Trophoblast cell (in vitro differentiated cells and primary cell): ENCODE data around the gene LIPI.
"Not testable (repeated sequence)": the region's sequence is repeated elsewhere in the genome, so short reads cannot be mapped to it uniquely, and the experiment has no call there.

ENCODE experiments used
- DNase-seq, 2 donors: peaks; one replicate each; pipeline ENCODE4 v3.0.0-alpha.2; 2016
- H2AFZ ChIP-seq: 2 replicates; pipeline ENCODE4 v1.6.1; 2013; ENCODE audit warnings: low read length, moderate library complexity, mild to moderate bottlenecking; ENCODE audit not compliant: insufficient read depth, poor library complexity
- H2AK5ac ChIP-seq: 2 replicates; pipeline ENCODE4 v1.6.1; 2013; ENCODE audit warnings: mild to moderate bottlenecking, low read length
- H2BK120ac ChIP-seq: 2 replicates; pipeline ENCODE4 v1.6.1; 2013; ENCODE audit warnings: low read length, mild to moderate bottlenecking, moderate library complexity; ENCODE audit not compliant: insufficient read depth, poor library complexity
- H2BK12ac ChIP-seq: 2 replicates; pipeline ENCODE4 v1.6.1; 2013; ENCODE audit warnings: mild to moderate bottlenecking, low read length, moderate library complexity
- H2BK5ac ChIP-seq: 2 replicates; pipeline ENCODE4 v1.6.1; 2013; ENCODE audit warnings: low read length, low read depth, moderate library complexity, mild to moderate bottlenecking; ENCODE audit not compliant: poor library complexity
- H3K14ac ChIP-seq: 2 replicates; pipeline ENCODE4 v1.6.1; 2013; ENCODE audit warnings: mild to moderate bottlenecking, low read length
- H3K18ac ChIP-seq: 2 replicates; pipeline ENCODE4 v1.6.1; 2013; ENCODE audit warnings: mild to moderate bottlenecking, low read length
- H3K23ac ChIP-seq: 2 replicates; pipeline ENCODE4 v1.6.1; 2013; ENCODE audit warnings: low read length
- H3K27ac ChIP-seq: 2 replicates; pipeline ENCODE4 v1.5.1; 2013; ENCODE audit warnings: low read depth, mild to moderate bottlenecking, inconsistent platforms, low read length, moderate library complexity
- H3K27me3 ChIP-seq: 2 replicates; pipeline ENCODE4 v1.6.1; 2013; ENCODE audit warnings: inconsistent platforms, mild to moderate bottlenecking, low read length, moderate library complexity; ENCODE audit not compliant: insufficient read depth
- H3K36me3 ChIP-seq, 2 experiments: 1 replicate in 1 of 2; 2 replicates in 1 of 2; pipeline ENCODE4 v1.6.1; 2013; ENCODE audit warnings: low read length in 2 of 2, mild to moderate bottlenecking in 2 of 2, moderate library complexity in 1 of 2; ENCODE audit not compliant: insufficient read depth in 2 of 2, control insufficient read depth in 1 of 2
- H3K4ac ChIP-seq: 2 replicates; pipeline ENCODE4 v1.6.1; 2013; ENCODE audit warnings: low read depth, mild to moderate bottlenecking, low read length, moderate library complexity
- H3K4me1 ChIP-seq, 2 experiments: 1 replicate in 1 of 2; 2 replicates in 1 of 2; pipeline ENCODE4 v1.6.1; 2013; ENCODE audit warnings: low read length in 2 of 2, mild to moderate bottlenecking in 2 of 2, moderate library complexity in 1 of 2; ENCODE audit not compliant: insufficient read depth in 2 of 2, control insufficient read depth in 1 of 2
- H3K4me2 ChIP-seq: 2 replicates; pipeline ENCODE4 v1.6.1; 2013; ENCODE audit warnings: inconsistent platforms, mild to moderate bottlenecking, low read length, moderate library complexity
- H3K4me3 ChIP-seq: 2 replicates; pipeline ENCODE4 v1.5.1; 2013; ENCODE audit warnings: mild to moderate bottlenecking, low read depth, low read length, inconsistent platforms
- H3K79me1 ChIP-seq: one replicate; pipeline ENCODE4 v1.6.1; 2013; ENCODE audit warnings: low read length
- H3K79me2 ChIP-seq: 2 replicates; pipeline ENCODE4 v1.6.1; 2013; ENCODE audit warnings: low read length, mild to moderate bottlenecking; ENCODE audit not compliant: control insufficient read depth, insufficient read depth, poor library complexity
- H3K9ac ChIP-seq: 2 replicates; pipeline ENCODE4 v1.6.1; 2013; ENCODE audit warnings: mild to moderate bottlenecking, low read length
- H3K9me3 ChIP-seq: 2 replicates; pipeline ENCODE4 v1.6.1; 2013; ENCODE audit warnings: low read depth, mild to moderate bottlenecking, control low read depth, inconsistent platforms, low read length; ENCODE audit not compliant: insufficient read depth
- H4K12ac ChIP-seq: 2 replicates; pipeline ENCODE4 v1.6.1; 2013; ENCODE audit warnings: low read depth, mild to moderate bottlenecking, low read length, moderate library complexity
- H4K8ac ChIP-seq: 2 replicates; pipeline ENCODE4 v1.6.1; 2013; ENCODE audit warnings: low read depth, mild to moderate bottlenecking, low read length, moderate library complexity
- H4K91ac ChIP-seq: one replicate; pipeline ENCODE4 v1.6.1; 2013; ENCODE audit warnings: low read depth, mild to moderate bottlenecking, low read length, moderate library complexity
- WGBS: extraction: QIAGEN DNeasy Blood & Tissue Kit; methylation state at CpG from one replicate; pipeline ENCODE4 v1.1.7; 2013; ENCODE audit warnings: missing lambda C conversion rate; ENCODE audit not compliant: insufficient read length, insufficient coverage; ENCODE audit errors: extremely low coverage; 5-methylcytosine and 5-hydroxymethylcytosine counted together

The LIPI gene

GRCh38 chr21:14114251-14114650 is 96.5 kb downstream of the LIPI start:
- WGBS: no CpG with 5 or more reads among the region's 3 CpGs
- Histone ChIP-seq H3K9me3 (peaks cover 5% of the 10 kb centered on the region), H3K27me3 (no peaks in the 10 kb centered on the region), H2AFZ (no peak overlapping the region), H3K79me1 (peaks cover 2% of the 10 kb centered on the region), H3K27ac (peak overlapping the region; percentile 29), H3K23ac (no peak overlapping the region), H3K79me2 (no peaks in the 10 kb centered on the region), H4K8ac (no peak overlapping the region), H3K14ac (no peak overlapping the region), H2AK5ac (no peak overlapping the region), H4K12ac (no peak overlapping the region), H3K18ac (no peak overlapping the region), H4K91ac (no peak overlapping the region), H3K9ac (no peak overlapping the region), H3K4ac (no peak overlapping the region), H2BK5ac (peak overlapping the region; percentile 5), H3K4me2 (no peak overlapping the region), H2BK12ac (peak overlapping the region; percentile 91), H3K36me3 (peaks cover 4% of the 10 kb centered on the region in 2 experiments), H3K4me1 (peaks cover 11 to 14% of the 10 kb centered on the region in 2 experiments), H2BK120ac (no peak overlapping the region), H3K4me3 (no peak overlapping the region)
- peak; percentile 11 to 59 for DNase-seq

DNA sequence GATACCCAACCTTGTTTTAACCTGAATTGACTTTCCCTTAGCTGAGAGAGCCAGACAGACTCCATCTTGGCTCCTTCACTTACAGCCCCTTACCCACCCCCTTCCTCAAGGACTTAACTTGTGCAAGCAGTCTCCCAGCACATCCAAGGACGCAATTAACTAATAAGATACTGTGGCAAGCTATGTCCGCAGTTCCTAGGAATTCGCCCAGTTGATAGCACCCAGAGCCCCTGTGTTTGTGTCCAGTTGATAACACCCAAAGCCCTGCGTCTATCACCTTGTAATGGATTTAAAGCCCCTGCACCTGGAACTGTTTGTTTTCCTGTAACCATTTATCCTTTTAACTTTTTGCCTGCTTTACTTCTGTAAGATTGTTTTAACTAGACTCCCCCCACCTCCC is 106.2 kb downstream of the LIPI start:
- H3K27me3 ChIP-seq, H2BK12ac ChIP-seq: not testable (repeated sequence)
- no CpG with 5 or more reads among the region's 4 CpGs for WGBS

GRCh38 chr21:14099570-14099969 is 111.2 kb downstream of the LIPI start:
- H3K36me3 ChIP-seq: peaks cover 8 to 27% of the 10 kb centered on the region in 2 experiments
- no peaks in the 10 kb centered on the region for H3K9me3 ChIP-seq
- DNase-seq: no peak
- H2AK5ac ChIP-seq: no peak overlapping the region
- H3K4ac ChIP-seq: no peak overlapping the region
- H3K9ac ChIP-seq: no peak overlapping the region
- no peak overlapping the region for H3K23ac ChIP-seq
- no CpG with 5 or more reads among the region's 2 CpGs for whole genome bisulfite sequencing
- no peak overlapping the region for H2BK12ac ChIP-seq
- no peak overlapping the region for H3K18ac ChIP-seq
- H3K4me3 ChIP-seq: no peak overlapping the region
- no peak overlapping the region for H4K12ac ChIP-seq
- no peaks in the 10 kb centered on the region for H3K27me3 ChIP-seq
- H4K91ac ChIP-seq: no peak overlapping the region
- no peaks in the 10 kb centered on the region for H3K4me1 ChIP-seq
- no peak overlapping the region for H2BK5ac ChIP-seq
- H3K14ac ChIP-seq: no peak overlapping the region
- no peak overlapping the region for H2AFZ ChIP-seq
- no peak overlapping the region for H3K27ac ChIP-seq
- H3K79me2 ChIP-seq: no peaks in the 10 kb centered on the region
- H3K79me1 ChIP-seq: no peaks in the 10 kb centered on the region
- no peak overlapping the region for H4K8ac ChIP-seq
- no peak overlapping the region for H3K4me2 ChIP-seq
- no peak overlapping the region for H2BK120ac ChIP-seq

More for the DNA sequence above, 106.2 kb downstream of the LIPI start:
- H3K4me2 ChIP-seq, H4K8ac ChIP-seq, H3K9me3 ChIP-seq, H3K14ac ChIP-seq, H3K79me1 ChIP-seq, H2BK120ac ChIP-seq, H3K9ac ChIP-seq, H3K36me3 ChIP-seq, H3K27ac ChIP-seq, H3K23ac ChIP-seq, H4K91ac ChIP-seq, H3K18ac ChIP-seq, H2BK5ac ChIP-seq, H2AK5ac ChIP-seq, H2AFZ ChIP-seq, H3K4ac ChIP-seq, H3K4me1 ChIP-seq, H3K79me2 ChIP-seq, DNase-seq, H4K12ac ChIP-seq, H3K4me3 ChIP-seq: not testable (repeated sequence)

- Histone ChIP-seq H2BK120ac (no peak overlapping the region), H4K8ac (no peak overlapping the region), H2BK12ac (no peak overlapping the region), H3K9me3 (no peaks in the 10 kb centered on the region), H2AK5ac (no peak overlapping the region), H2AFZ (no peak overlapping the region), H2BK5ac (no peak overlapping the region), H3K27ac (no peak overlapping the region), H3K79me2 (no peaks in the 10 kb centered on the region), H4K12ac (no peak overlapping the region), H4K91ac (no peak overlapping the region), H3K4me1 (no peaks in the 10 kb centered on the region), H3K4me2 (no peak overlapping the region), H3K36me3 (peaks cover 11 to 30% of the 10 kb centered on the region in 2 experiments), H3K4ac (no peak overlapping the region), H3K18ac (no peak overlapping the region), H3K27me3 (no peaks in the 10 kb centered on the region), H3K79me1 (no peaks in the 10 kb centered on the region), H3K9ac (no peak overlapping the region), H3K4me3 (no peak overlapping the region), H3K23ac (no peak overlapping the region), H3K14ac (no peak overlapping the region)
- no CpG with 5 or more reads among the region's 2 CpGs for WGBS
- DNase-seq: no peak
These were observed 112.8 kb downstream of the LIPI start for GRCh38 chr21:14097881-14098499.
